Hematopoietic multipotent progenitor cell (in vitro differentiated cells): ENCODE results near the gene RASSF5. TPM values are rescaled to one million over a fixed set of nuclear protein-coding genes. Genes with fewer than 3 reads are reported as not detected.

Source experiments
- DNase-seq, 3 donors: peaks; one replicate each; pipeline ENCODE4 v3.0.0-alpha.2; 2011 to 2015; ENCODE audit warnings: low read depth in 2 of 3, low spot score in 2 of 3
- total RNA-seq: library from RNA; depleted of rRNA; stranded (reverse); fragments of >200 nt; gene quantifications from one replicate; pipeline ENCODE4 v1.2.3, GENCODE V29; 2012

RASSF5 gene
- total RNA-seq, 1 donor: 19.1 TPM

- DNase-seq: no peak
Measured at GRCh38 chr1:206495493-206496046, 11.8 kb upstream of the RASSF5 start.

- no peak for DNase-seq
Measured at GRCh38 chr1:206496131-206496793, 11.1 kb upstream of the RASSF5 start.

GRCh38 chr1:206497363-206497762, 10.0 kb upstream of the RASSF5 start:
- no peak for DNase-seq

GRCh38 chr1:206497774-206498173, 9.6 kb upstream of the RASSF5 start:
- no peak for DNase-seq

GRCh38 chr1:206498685-206499084, 8.6 kb upstream of the RASSF5 start:
- DNase-seq: no peak

GRCh38 chr1:206500046-206500445, 7.3 kb upstream of the RASSF5 start:
- DNase-seq: no peak

GRCh38 chr1:206501881-206502280, 5.5 kb upstream of the RASSF5 start:
- no peak for DNase-seq

GRCh38 chr1:206502403-206502802, 4.9 kb upstream of the RASSF5 start:
- DNase-seq: no peak

- DNase-seq: no peak
Measured at GRCh38 chr1:206502812-206503211, 4.5 kb upstream of the RASSF5 start.

GRCh38 chr1:206503591-206504362, 3.6 kb upstream of the RASSF5 start:
- DNase-seq: peak in 1 of 3 donors; percentile 35

GRCh38 chr1:206504363-206504713, 3.0 kb upstream of the RASSF5 start:
- no peak for DNase-seq

GRCh38 chr1:206505702-206506355, 1.5 kb upstream of the RASSF5 start:
- DNase-seq: no peak

GRCh38 chr1:206506405-206507283, 687 bp upstream of the RASSF5 start:
- peak in 2 of 3 donors; percentile 5 to 8 for DNase-seq

GRCh38 chr1:206508130-206508889, 979 bp downstream of the RASSF5 start:
- peak in 1 of 3 donors; percentile 13 for DNase-seq

GRCh38 chr1:206508956-206509355, 1.6 kb downstream of the RASSF5 start:
- no peak for DNase-seq

- no peak for DNase-seq
Measured at GRCh38 chr1:206509612-206510257, 2.4 kb downstream of the RASSF5 start.

- no peak for DNase-seq
Measured at GRCh38 chr1:206510371-206510770, 3.0 kb downstream of the RASSF5 start.

GRCh38 chr1:206511362-206512057, 4.2 kb downstream of the RASSF5 start:
- no peak for DNase-seq
